GM08714 (cell line): ENCODE measurements around the gene LLGL1.

Experiments used
- H3K4me3 ChIP-seq: fragments of 200-500 bp; sonication (Bioruptor generic); 2 replicates; pipeline ENCODE4 v1.5.1; 2014; ENCODE audit warnings: mild to moderate bottlenecking, low read length, inconsistent platforms
- ZNF274 ChIP-seq: IDR thresholded peaks from 2 replicates; pipeline ENCODE4 v1.6.1; 2012; ENCODE audit warnings: mild to moderate bottlenecking, low read depth, low read length

The LLGL1 gene

GRCh38 chr17:18280766-18281371, 55.4 kb downstream of the LLGL1 start:
- TF ChIP-seq ZNF274, result no peak
- no peak overlapping the region for H3K4me3 ChIP-seq

- no peak for TF ChIP-seq ZNF274
- no peak overlapping the region for H3K4me3 ChIP-seq
Measured at GRCh38 chr17:18281788-18282187, 56.4 kb downstream of the LLGL1 start.

GRCh38 chr17:18285296-18285695, 59.9 kb downstream of the LLGL1 start:
- no peak for TF ChIP-seq ZNF274
- H3K4me3 ChIP-seq, result no peak overlapping the region

- TF ChIP-seq ZNF274, result no peak
- no peak overlapping the region for H3K4me3 ChIP-seq
Measured at GRCh38 chr17:18291718-18292540, 66.5 kb downstream of the LLGL1 start.
